Measurements from ENCODE around the gene CCDC63.
"Not testable (repeated sequence)": the region's sequence is repeated elsewhere in the genome, so short reads cannot be mapped to it uniquely, and the experiment has no call there.

Gene CCDC63

DNA sequence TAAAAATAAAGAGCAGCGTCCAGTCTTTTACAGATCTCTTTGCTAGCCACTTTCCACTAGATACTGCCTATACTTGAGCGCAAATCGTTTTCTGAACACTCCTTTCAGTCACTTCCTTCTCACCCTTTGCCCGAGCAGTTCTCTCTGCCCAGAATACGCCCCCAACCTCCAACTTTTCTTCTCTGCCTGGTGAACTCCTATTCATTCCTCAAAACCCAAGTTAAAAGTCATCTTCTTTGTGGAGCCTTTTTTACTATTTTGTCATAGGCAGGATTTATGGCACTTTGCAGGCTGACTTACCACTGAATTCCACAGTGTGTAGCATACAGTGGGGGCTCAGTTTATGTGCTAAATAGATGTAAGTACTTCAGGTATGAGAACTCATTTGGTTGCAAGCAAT, 4.0 kb downstream of the CCDC63 start:
- DNase-seq (ENCODE audit: extremely low read depth, low read depth), result no peak
- TF ChIP-seq, protein P1, sequence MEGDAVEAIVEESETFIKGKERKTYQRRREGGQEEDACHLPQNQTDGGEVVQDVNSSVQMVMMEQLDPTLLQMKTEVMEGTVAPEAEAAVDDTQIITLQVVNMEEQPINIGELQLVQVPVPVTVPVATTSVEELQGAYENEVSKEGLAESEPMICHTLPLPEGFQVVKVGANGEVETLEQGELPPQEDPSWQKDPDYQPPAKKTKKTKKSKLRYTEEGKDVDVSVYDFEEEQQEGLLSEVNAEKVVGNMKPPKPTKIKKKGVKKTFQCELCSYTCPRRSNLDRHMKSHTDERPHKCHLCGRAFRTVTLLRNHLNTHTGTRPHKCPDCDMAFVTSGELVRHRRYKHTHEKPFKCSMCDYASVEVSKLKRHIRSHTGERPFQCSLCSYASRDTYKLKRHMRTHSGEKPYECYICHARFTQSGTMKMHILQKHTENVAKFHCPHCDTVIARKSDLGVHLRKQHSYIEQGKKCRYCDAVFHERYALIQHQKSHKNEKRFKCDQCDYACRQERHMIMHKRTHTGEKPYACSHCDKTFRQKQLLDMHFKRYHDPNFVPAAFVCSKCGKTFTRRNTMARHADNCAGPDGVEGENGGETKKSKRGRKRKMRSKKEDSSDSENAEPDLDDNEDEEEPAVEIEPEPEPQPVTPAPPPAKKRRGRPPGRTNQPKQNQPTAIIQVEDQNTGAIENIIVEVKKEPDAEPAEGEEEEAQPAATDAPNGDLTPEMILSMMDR (IDR thresholded peaks at IDR 0.05; ENCODE audit: low read depth, low read length), result no peak

DNA sequence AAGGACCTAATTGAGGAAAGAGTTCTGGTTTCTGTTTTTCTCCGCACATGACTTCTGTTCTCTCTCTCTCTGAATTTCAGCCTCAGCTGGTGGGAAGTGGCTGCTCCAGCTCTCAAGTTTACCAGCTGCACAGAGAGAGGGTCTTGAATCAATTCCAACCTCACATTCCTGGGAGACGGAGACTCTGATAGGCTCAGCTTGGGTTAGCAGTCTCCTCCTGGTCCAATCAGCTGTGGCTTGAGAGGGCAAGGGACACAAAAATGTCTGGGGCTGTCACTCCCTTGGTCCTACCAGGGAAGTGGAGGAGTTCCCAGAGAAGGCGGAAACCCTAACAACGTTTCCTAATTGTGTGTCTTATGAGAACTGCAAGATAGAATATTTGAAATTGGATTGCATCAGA, 7.0 kb downstream of the CCDC63 start:
- TF ChIP-seq, protein P1 (IDR thresholded peaks at IDR 0.05; ENCODE audit: low read depth, low read length), result no peak
- DNase-seq (ENCODE audit: extremely low read depth, low read depth), result no peak

- no peak for DNase-seq (ENCODE audit: extremely low read depth, low read depth)
Measured at GRCh38 chr12:110856542-110856941, 9.8 kb downstream of the CCDC63 start.

DNA sequence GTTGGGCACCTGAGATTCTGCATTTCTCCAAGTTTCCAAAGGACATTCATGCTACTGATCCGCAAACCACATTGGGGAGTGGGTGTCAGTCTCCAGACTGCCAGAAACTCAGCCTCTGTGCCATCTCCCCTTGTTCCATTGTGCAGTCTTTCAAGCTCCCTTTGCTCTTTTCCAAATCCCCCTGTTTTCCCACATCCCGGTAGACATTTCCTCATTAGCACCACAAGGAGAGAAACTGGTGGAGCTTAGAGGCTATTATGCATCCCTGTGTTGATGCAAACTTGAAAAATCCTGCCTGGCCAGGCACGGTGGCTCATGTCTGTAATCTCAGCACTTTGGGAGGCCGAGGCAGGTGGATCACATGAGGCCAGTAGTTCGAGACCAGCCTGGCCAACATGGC, 10.7 kb downstream of the CCDC63 start:
- no peak for DNase-seq (ENCODE audit: extremely low read depth, low read depth)

More at GRCh38 chr12:110856542-110856941, 9.8 kb downstream of the CCDC63 start:
- TF ChIP-seq, protein P1 (IDR thresholded peaks at IDR 0.05; ENCODE audit: low read depth, low read length), result no peak

GRCh38 chr12:110857954-110858353, 11.2 kb downstream of the CCDC63 start:
- DNase-seq (ENCODE audit: extremely low read depth, low read depth), result not testable (repeated sequence)

More for the DNA sequence above, 10.7 kb downstream of the CCDC63 start:
- TF ChIP-seq, protein P1 (IDR thresholded peaks at IDR 0.05; ENCODE audit: low read depth, low read length), result no peak

GRCh38 chr12:110858848-110859247, 12.1 kb downstream of the CCDC63 start:
- no peak for DNase-seq (ENCODE audit: extremely low read depth, low read depth)
- TF ChIP-seq, protein P1 (IDR thresholded peaks at IDR 0.05; ENCODE audit: low read depth, low read length), result no peak

DNA sequence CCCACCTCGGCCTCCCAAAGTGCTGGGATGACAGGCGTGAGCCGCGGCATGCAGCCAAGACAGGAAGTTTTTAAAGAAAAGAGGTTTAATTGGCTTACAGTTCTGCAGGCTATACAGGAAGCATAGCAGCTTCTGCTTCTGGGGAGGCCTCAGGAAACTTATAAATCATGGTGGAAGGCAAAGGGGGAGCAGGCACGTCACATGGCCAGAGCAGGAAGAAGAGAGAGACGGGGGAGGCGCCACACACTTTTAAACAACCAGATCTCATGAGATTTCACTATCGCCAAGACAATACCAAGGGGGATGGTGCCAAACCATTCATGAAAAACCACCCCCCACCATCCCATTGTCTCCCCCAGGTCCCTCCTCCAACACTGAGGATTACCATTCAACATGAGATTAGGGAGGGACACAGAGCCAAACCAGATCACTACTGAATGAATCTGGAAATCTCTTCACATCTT, 14.1 kb downstream of the CCDC63 start:
- TF ChIP-seq, protein P1 (IDR thresholded peaks at IDR 0.05; ENCODE audit: low read depth, low read length), result no peak
- no peak for DNase-seq (ENCODE audit: extremely low read depth, low read depth)

DNA sequence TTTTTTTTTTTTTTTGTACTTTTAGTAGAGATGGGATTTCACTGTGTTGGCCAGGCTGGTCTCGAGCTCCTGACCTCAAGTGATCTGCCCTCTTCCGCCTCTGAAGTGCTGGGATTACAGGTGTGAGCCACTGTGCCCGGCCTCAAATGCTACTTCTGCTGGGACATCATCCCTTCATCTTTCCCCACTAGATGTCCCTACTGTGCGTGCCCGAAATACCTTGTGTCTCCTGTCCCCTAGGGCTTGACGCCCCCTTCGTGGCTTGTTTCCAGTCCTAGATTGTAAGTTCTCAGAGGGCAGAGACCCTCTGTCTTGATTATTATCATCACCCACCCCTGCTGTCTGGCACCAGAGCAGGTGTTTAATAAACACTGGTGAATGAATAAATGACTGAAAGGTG, 14.9 kb downstream of the CCDC63 start:
- DNase-seq (ENCODE audit: extremely low read depth, low read depth), result no peak
- TF ChIP-seq, protein P1 (IDR thresholded peaks at IDR 0.05; ENCODE audit: low read depth, low read length), result no peak

Data from AG09319 (cell line).